DND-41 (cell line): ENCODE data around the gene HDAC10.

Experiments used
- ATAC-seq: fragments of 200-7000 bp; cut with Tn5 transposase; 3 replicates; pipeline ENCODE4 v1.9.1; 2021; ENCODE audit warnings: low read depth; ENCODE audit not compliant: insufficient read depth
- DNase-seq: peaks from one replicate; pipeline ENCODE4 v3.0.0-alpha.2; 2020
- H2AFZ ChIP-seq: 2 replicates; pipeline ENCODE4 v1.6.0; 2012; ENCODE audit warnings: low read depth, low read length
- H3K27ac ChIP-seq: 2 replicates; pipeline ENCODE4 v1.5.1; 2012; ENCODE audit warnings: low read length, inconsistent platforms
- H3K27me3 ChIP-seq: fragments of 200-600 bp; sonication (generic); 2 replicates; pipeline ENCODE4 v1.6.0; 2012; ENCODE audit warnings: low read length, mild to moderate bottlenecking, inconsistent platforms; ENCODE audit not compliant: insufficient read depth, poor library complexity
- H3K36me3 ChIP-seq: 2 replicates; pipeline ENCODE4 v1.5.1; 2012; ENCODE audit warnings: low read length, inconsistent platforms; ENCODE audit not compliant: insufficient read depth
- H3K4me1 ChIP-seq: 2 replicates; pipeline ENCODE4 v1.5.1; 2012; ENCODE audit warnings: mild to moderate bottlenecking, low read length; ENCODE audit not compliant: insufficient read depth
- H3K4me2 ChIP-seq: 2 replicates; pipeline ENCODE4 v1.6.0; 2012; ENCODE audit warnings: mild to moderate bottlenecking, moderate library complexity, low read length, inconsistent platforms; ENCODE audit not compliant: insufficient read depth
- H3K4me3 ChIP-seq, 2 experiments: fragments of 200-600 bp in 1 of 2; shearing (Covaris generic) in 1 of 2; 2 replicates each; pipeline ENCODE4 v1.5.1; 2012 to 2016; ENCODE audit warnings: inconsistent platforms in 2 of 2, low read length in 2 of 2, mild to moderate bottlenecking in 2 of 2, low read depth in 1 of 2, moderate library complexity in 1 of 2
- H3K79me2 ChIP-seq: 2 replicates; pipeline ENCODE4 v1.6.0; 2012; ENCODE audit warnings: low read length, inconsistent platforms; ENCODE audit not compliant: insufficient read depth
- H3K9ac ChIP-seq: 2 replicates; pipeline ENCODE4 v1.6.0; 2012; ENCODE audit warnings: low read depth, mild to moderate bottlenecking, inconsistent platforms, low read length, moderate library complexity
- H3K9me3 ChIP-seq: 2 replicates; pipeline ENCODE4 v1.5.1; 2012; ENCODE audit warnings: low read length, moderate library complexity, mild to moderate bottlenecking, inconsistent platforms; ENCODE audit not compliant: insufficient read depth, severe bottlenecking
- H4K20me1 ChIP-seq: 2 replicates; pipeline ENCODE4 v1.6.0; 2012; ENCODE audit warnings: low read length; ENCODE audit not compliant: insufficient read depth
- CTCF ChIP-seq: IDR thresholded peaks from 2 replicates; pipeline ENCODE4 v1.5.1; 2012; ENCODE audit warnings: borderline replicate concordance, low read length, moderate library complexity, mild to moderate bottlenecking; ENCODE audit not compliant: poor library complexity, severe bottlenecking; ENCODE audit errors: extremely low read depth
- EZH2 ChIP-seq: IDR thresholded peaks from 3 replicates; pipeline ENCODE4 v1.6.1; 2012; ENCODE audit warnings: borderline replicate concordance, low read depth, mild to moderate bottlenecking, moderate library complexity, low read length, inconsistent platforms; ENCODE audit not compliant: severe bottlenecking

The HDAC10 gene

GRCh38 chr22:50280708-50281383, 29.8 kb upstream of the HDAC10 start:
- H3K36me3 ChIP-seq = no peaks in the 10 kb centered on the region
- H3K79me2 ChIP-seq = no peaks in the 10 kb centered on the region
- no peak overlapping the region for H3K9ac ChIP-seq
- no peaks in the 10 kb centered on the region for H4K20me1 ChIP-seq
- ATAC-seq = no peak
- DNase-seq = no peak
- no peak overlapping the region for H2AFZ ChIP-seq
- TF ChIP-seq CTCF (no peak), EZH2 (no peak)
- no peak overlapping the region for H3K4me3 ChIP-seq
- no peak overlapping the region for H3K4me2 ChIP-seq
- no peaks in the 10 kb centered on the region for H3K9me3 ChIP-seq
- no peak overlapping the region for H3K27ac ChIP-seq
- no peaks in the 10 kb centered on the region for H3K4me1 ChIP-seq
- H3K27me3 ChIP-seq = no peaks in the 10 kb centered on the region

- no peaks in the 10 kb centered on the region for H4K20me1 ChIP-seq
- H3K27ac ChIP-seq = no peak overlapping the region
- H3K9ac ChIP-seq = no peak overlapping the region
- no peaks in the 10 kb centered on the region for H3K27me3 ChIP-seq
- no peak overlapping the region for H3K4me2 ChIP-seq
- no peaks in the 10 kb centered on the region for H3K4me1 ChIP-seq
- no peak for ATAC-seq
- no peak overlapping the region for H3K4me3 ChIP-seq
- no peak for TF ChIP-seq CTCF
- TF ChIP-seq EZH2 = no peak
- H3K36me3 ChIP-seq = no peaks in the 10 kb centered on the region
- no peak overlapping the region for H2AFZ ChIP-seq
- no peak for DNase-seq
- H3K79me2 ChIP-seq = no peaks in the 10 kb centered on the region
- H3K9me3 ChIP-seq = no peaks in the 10 kb centered on the region
Observed at GRCh38 chr22:50280022-50280707, 29.1 kb upstream of the HDAC10 start.

- H3K36me3 ChIP-seq = no peaks in the 10 kb centered on the region
- no peak overlapping the region for H3K4me2 ChIP-seq
- H2AFZ ChIP-seq = no peak overlapping the region
- no peaks in the 10 kb centered on the region for H3K4me1 ChIP-seq
- H3K4me3 ChIP-seq = no peak overlapping the region
- no peak for ATAC-seq
- H3K27me3 ChIP-seq = no peaks in the 10 kb centered on the region
- DNase-seq = no peak
- no peaks in the 10 kb centered on the region for H3K79me2 ChIP-seq
- no peaks in the 10 kb centered on the region for H4K20me1 ChIP-seq
- H3K27ac ChIP-seq = no peak overlapping the region
- TF ChIP-seq CTCF (no peak), EZH2 (no peak)
- no peak overlapping the region for H3K9ac ChIP-seq
- H3K9me3 ChIP-seq = no peaks in the 10 kb centered on the region
Observed at GRCh38 chr22:50278956-50279619, 28.0 kb upstream of the HDAC10 start.
